Hair follicular keratinocyte (primary cell): ENCODE results near the gene OR1L6. TPM values are rescaled to one million over a fixed set of nuclear protein-coding genes. Genes with fewer than 3 reads are reported as not detected.

Experiments
- total RNA-seq: library from RNA; depleted of rRNA; stranded (reverse); fragments of >200 nt; gene quantifications from 2 replicates; pipeline ENCODE4 v1.2.3, GENCODE V29; 2015

The OR1L6 gene, protein sequence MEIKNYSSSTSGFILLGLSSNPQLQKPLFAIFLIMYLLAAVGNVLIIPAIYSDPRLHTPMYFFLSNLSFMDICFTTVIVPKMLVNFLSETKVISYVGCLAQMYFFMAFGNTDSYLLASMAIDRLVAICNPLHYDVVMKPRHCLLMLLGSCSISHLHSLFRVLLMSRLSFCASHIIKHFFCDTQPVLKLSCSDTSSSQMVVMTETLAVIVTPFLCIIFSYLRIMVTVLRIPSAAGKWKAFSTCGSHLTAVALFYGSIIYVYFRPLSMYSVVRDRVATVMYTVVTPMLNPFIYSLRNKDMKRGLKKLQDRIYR
- total RNA-seq = not detected in 2 replicates

GRCh38 chr9:122742003-122742402 is at the start of gene OR1L6:
TSS of gene OR1L6 (plus strand) at chr9:122742303. CDS start at chr9:122749848, 7,545 bp downstream.

GRCh38 chr9:122723690-122724089 is 18.4 kb upstream of the OR1L6 start, which contains the start of gene OR1L4:
TSS of gene OR1L4 (plus strand) at chr9:122723990. CDS start at chr9:122723990, 0 bp downstream.

GRCh38 chr9:122788831-122789230 is 46.7 kb downstream of the OR1L6 start, which contains the start of gene OR5C1:
TSS of gene OR5C1 (plus strand) at chr9:122788933. CDS start at chr9:122788933, 0 bp downstream.

Other genes with a start within 250 kb of the OR1L6 start
- not detected in 2 replicates for gene OR1J2, start 231.5 kb upstream of the OR1L6 start, total RNA-seq
- not detected in 2 replicates for gene OR1J4, start 223.2 kb upstream of the OR1L6 start, total RNA-seq
- gene OR1N1, start 215.0 kb upstream of the OR1L6 start, total RNA-seq = not detected in 2 replicates
- gene OR1N2, start 189.2 kb upstream of the OR1L6 start, total RNA-seq = not detected in 2 replicates
- not detected in 2 replicates for gene OR1L8, start 158.9 kb upstream of the OR1L6 start, total RNA-seq
- gene OR1Q1, start 127.6 kb upstream of the OR1L6 start, total RNA-seq = not detected in 2 replicates
- not detected in 2 replicates for gene OR1B1, start 84.7 kb upstream of the OR1L6 start, total RNA-seq
- gene OR1L1, start 80.6 kb upstream of the OR1L6 start, total RNA-seq = not detected in 2 replicates
- gene OR1L3, start 67.2 kb upstream of the OR1L6 start, total RNA-seq = not detected in 2 replicates
- not detected in 2 replicates for gene OR1L4, start 18.3 kb upstream of the OR1L6 start, total RNA-seq
- not detected in 2 replicates for gene OR5C1, start 46.6 kb downstream of the OR1L6 start, total RNA-seq
- not detected in 2 replicates for gene OR1K1, start 57.8 kb downstream of the OR1L6 start, total RNA-seq
- gene PDCL, start 86.3 kb downstream of the OR1L6 start, total RNA-seq = 13.9 and 14.1 TPM in 2 replicates
- 26.6 and 29.6 TPM in 2 replicates for gene RC3H2, start 163.1 kb downstream of the OR1L6 start, total RNA-seq
- gene ZBTB6, start 171.0 kb downstream of the OR1L6 start, total RNA-seq = 5.7 and 6.5 TPM in 2 replicates
- gene ZBTB26, start 189.2 kb downstream of the OR1L6 start, total RNA-seq = 0.47 and 1.2 TPM in 2 replicates
- 8.7 and 10.3 TPM in 2 replicates for gene RABGAP1, start 198.7 kb downstream of the OR1L6 start, total RNA-seq